HCT116 (cell line): ENCODE data around the gene ABHD5. TPM values are rescaled to one million over a fixed set of nuclear protein-coding genes. Genes with fewer than 3 reads are reported as not detected.

ENCODE experiments used
- ATAC-seq: fragments of 200-7000 bp; cut with Tn5 transposase; 2 replicates; pipeline ENCODE4 v1.9.1; 2020; ENCODE audit warnings: mild to moderate bottlenecking, moderate library complexity
- BruUV-seq: library from RNA; stranded (reverse); fragments of 400-500 nt; replicated peaks from 2 replicates; lab custom pipeline; 2021; lab: Mats Ljungman, UMichigan
- CTCF ChIA-PET: fragments of 300-600 bp; sonication (Branson Sonifier 250); formaldehyde crosslinking; loops from one replicate; lab custom pipeline; 2021; ENCODE audit warnings: antibody characterized with exemption; lab: Charles Lee
- POLR2A ChIA-PET: fragments of 300-600, 350-600 bp; sonication (Branson Sonifier 250); formaldehyde crosslinking; loops from one replicate; lab custom pipeline; 2021; ENCODE audit warnings: antibody characterized with exemption; lab: Charles Lee
- RAD21 ChIA-PET, 2 experiments: fragments of 300-600 bp; sonication (Branson Sonifier 250); formaldehyde crosslinking; loops; one replicate each; lab custom pipeline; 2023; ENCODE audit warnings: low total read pairs in 2 of 2; ENCODE audit not compliant: uncharacterized antibody in 2 of 2, unreplicated experiment in 2 of 2, low non-redundant PET in 1 of 2; lab: Charles Lee
- DNase-seq: peaks from one replicate; pipeline ENCODE4 v3.0.0-alpha.2; 2010; ENCODE audit warnings: low read depth, low spot score
- H2AFZ ChIP-seq: fragments of 200-600 bp; shearing (Covaris generic), sonication (generic); 2 replicates; pipeline ENCODE4 v1.6.1; 2017; ENCODE audit warnings: low read depth, mixed run types, mixed read lengths, antibody characterized with exemption, low read length; ENCODE audit not compliant: poor library complexity, severe bottlenecking
- H3K27ac ChIP-seq: 2 replicates; pipeline ENCODE4 v1.5.1; 2012; ENCODE audit warnings: low read depth, low read length
- H3K27me3 ChIP-seq: fragments of 200-600 bp; sonication (generic); 2 replicates; pipeline ENCODE4 v1.6.1; 2016; ENCODE audit warnings: mixed run types, low read length, mixed read lengths; ENCODE audit not compliant: insufficient read depth
- H3K36me3 ChIP-seq, 2 experiments: fragments of 200-500 bp in 1 of 2; fragments of 200-600 bp in 1 of 2; sonication (Bioruptor generic) in 1 of 2; sonication (generic) in 1 of 2; 2 replicates each; pipeline versions ENCODE4 v1.5.1 to v1.6.1; 2014 to 2016; ENCODE audit warnings: low read length in 2 of 2, inconsistent platforms in 1 of 2, mixed read lengths in 1 of 2, mixed run types in 1 of 2; ENCODE audit not compliant: insufficient read depth in 2 of 2, control insufficient read depth in 1 of 2
- H3K4me1 ChIP-seq, 2 experiments: fragments of 200-600 bp in 1 of 2; sonication (generic) in 1 of 2; 2 replicates each; pipeline versions ENCODE4 v1.5.1 to v1.6.1; 2012 to 2017; ENCODE audit warnings: low read length in 2 of 2, inconsistent platforms in 1 of 2, mild to moderate bottlenecking in 1 of 2, mixed read lengths in 1 of 2, mixed run types in 1 of 2, moderate library complexity in 1 of 2; ENCODE audit not compliant: insufficient read depth in 2 of 2, control insufficient read depth in 1 of 2
- H3K4me2 ChIP-seq: fragments of 200-600 bp; sonication (generic); 2 replicates; pipeline ENCODE4 v1.6.1; 2017; ENCODE audit warnings: mixed run types, low read length, mixed read lengths
- H3K4me3 ChIP-seq, 2 experiments: fragments of 200-600 bp in 1 of 2; sonication (generic) in 1 of 2; replicated peaks in 1 of 2; 2 replicates each; pipeline ENCODE4 v1.5.1; 2011 to 2016; ENCODE audit warnings: low read length in 2 of 2, control low read depth in 1 of 2, low read depth in 1 of 2, mild to moderate bottlenecking in 1 of 2, mixed read lengths in 1 of 2, mixed run types in 1 of 2
- H3K79me2 ChIP-seq: fragments of 200-600 bp; sonication (generic); 2 replicates; pipeline ENCODE4 v1.6.1; 2017; ENCODE audit warnings: mild to moderate bottlenecking, mixed run types, low read length, moderate library complexity, mixed read lengths; ENCODE audit not compliant: insufficient read depth
- H3K9ac ChIP-seq: fragments of 200-600 bp; sonication (generic); 2 replicates; pipeline ENCODE4 v1.6.1; 2016; ENCODE audit warnings: low read length, mixed read lengths
- H3K9me2 ChIP-seq: fragments of 200-600 bp; sonication (generic), shearing (Covaris generic); 2 replicates; pipeline ENCODE4 v1.6.1; 2017; ENCODE audit warnings: mixed run types, mild to moderate bottlenecking, moderate library complexity; ENCODE audit not compliant: insufficient read depth
- H3K9me3 ChIP-seq, 2 experiments: fragments of 200-500 bp in 1 of 2; fragments of 200-600 bp in 1 of 2; sonication (Bioruptor generic) in 1 of 2; sonication (generic) in 1 of 2; 2 replicates each; pipeline ENCODE4 v1.6.1; 2014 to 2017; ENCODE audit warnings: low read length in 2 of 2, mixed read lengths in 2 of 2, inconsistent platforms in 1 of 2, low read depth in 1 of 2, mild to moderate bottlenecking in 1 of 2, mixed run types in 1 of 2, moderate library complexity in 1 of 2; ENCODE audit not compliant: control insufficient read depth in 1 of 2, insufficient read depth in 1 of 2
- H4K20me1 ChIP-seq: fragments of 200-600 bp; sonication (generic), shearing (Covaris generic); 2 replicates; pipeline ENCODE4 v1.6.1; 2017; ENCODE audit warnings: mixed run types, mild to moderate bottlenecking, moderate library complexity; ENCODE audit not compliant: insufficient read depth
- CTCF ChIP-seq, 3 experiments: fragments of 200-600 bp in 1 of 3; sonication (generic) in 1 of 3; IDR thresholded peaks in 2 of 3; conservative IDR thresholded peaks in 1 of 3; 2 replicates each; pipeline ENCODE4 v1.5.1; 2012 to 2017; ENCODE audit warnings: low read depth in 2 of 3, low read length in 2 of 3, antibody characterized with exemption in 1 of 3, borderline replicate concordance in 1 of 3, control low read depth in 1 of 3, mild to moderate bottlenecking in 1 of 3, mixed read lengths in 1 of 3, mixed run types in 1 of 3, moderate library complexity in 1 of 3; ENCODE audit not compliant: insufficient read depth in 1 of 3
- RAD21 ChIP-seq: IDR thresholded peaks from 2 replicates; pipeline ENCODE4 v1.6.1; 2012; ENCODE audit warnings: low read depth, mild to moderate bottlenecking
- SP1 ChIP-seq: IDR thresholded peaks from 2 replicates; pipeline ENCODE4 v1.6.1; 2012; ENCODE audit warnings: low read depth
- intact Hi-C: fragments of 100-400 bp; cut with micrococcal nuclease; formaldehyde crosslinking; loops from 2 replicates; pipeline ENCODE4 v1.10.0; 2022
- total RNA-seq: library from RNA; stranded (reverse); gene quantifications from one replicate; pipeline ENCODE4 v1.2.1, GENCODE V29; 2021; ENCODE audit not compliant: unreplicated experiment

ABHD5 gene
- total RNA-seq, 1 experiment from 2014 or later, result 18.5 TPM

GRCh38 chr3:43696881-43697280 lies 6.1 kb downstream of the ABHD5 start (continued):
- no peak for TF ChIP-seq CTCF (IDR thresholded peaks at IDR 0.05 in 2 of 3, conservative IDR thresholded peaks at IDR 0.05 in 1 of 3; ENCODE audit: borderline replicate concordance in 1 of 3, insufficient read depth in 1 of 3, low read depth in 2 of 3, low read length in 2 of 3)

- no peak for DNase-seq
- intact Hi-C loops, result no loop called here
- H3K9me3 ChIP-seq, result no peaks in the 10 kb centered on the region
- TF ChIP-seq CTCF (IDR thresholded peaks at IDR 0.05 in 2 of 3, conservative IDR thresholded peaks at IDR 0.05 in 1 of 3; ENCODE audit: borderline replicate concordance in 1 of 3, insufficient read depth in 1 of 3, low read depth in 2 of 3, low read length in 2 of 3), result peak in 2 of 3 experiments; percentile 51 to 59; a peak in 4 of 6 replicates
- TF ChIP-seq SP1, result no peak
- peak; percentile 37; the same call in 1 of the 2 replicates for TF ChIP-seq RAD21
- TF ChIP-seq, all 23 proteins: peak for 2
- Histone ChIP-seq H3K27ac (no peak overlapping the region), H3K9ac (no peak overlapping the region), H3K79me2 (peaks cover 45% of the 10 kb centered on the region), H3K27me3 (no peaks in the 10 kb centered on the region), H3K4me2 (no peak overlapping the region), H2AFZ (no peak overlapping the region), H3K4me1 (no peaks in the 10 kb centered on the region), H4K20me1 (no peaks in the 10 kb centered on the region), H3K36me3 (no peaks in the 10 kb centered on the region; a peak in 2 of 4 replicates), H3K4me3 (no peak overlapping the region), H3K9me2 (no peaks in the 10 kb centered on the region)
- ChIA-PET POLR2A (no interaction called here), RAD21 (no interaction called here), CTCF (interaction anchor here (1.1 kb wide), 1 partner anchor 8 kb away, joined by 4 read pairs; no protein-coding TSS in a partner anchor)
- no TSS peak for BruUV-seq
- peak; percentile 88 for ATAC-seq
Measured at GRCh38 chr3:43699864-43700263, 9.1 kb downstream of the ABHD5 start.
